SK-N-DZ (cell line): ENCODE results near the gene MYH15.
A peak's percentile ranks its signal among the peaks of the same experiment; 100 is the strongest.
"Not testable (repeated sequence)": the region's sequence is repeated elsewhere in the genome, so short reads cannot be mapped to it uniquely, and the experiment has no call there.

Experiments
- DNase-seq: peaks from one replicate; pipeline ENCODE4 v3.0.0-alpha.2; 2015; ENCODE audit warnings: low spot score

MYH15 gene

GRCh38 chr3:108388136-108389132 lies 122.0 kb downstream of the MYH15 start:
- DNase-seq, result no peak

GRCh38 chr3:108387063-108387462 lies 123.3 kb downstream of the MYH15 start:
- no peak for DNase-seq

GRCh38 chr3:108383306-108383705 lies 127.1 kb downstream of the MYH15 start:
- DNase-seq, result no peak

- DNase-seq, result peak; percentile 78
Observed at GRCh38 chr3:108381529-108382140, 128.8 kb downstream of the MYH15 start.

GRCh38 chr3:108380128-108380795 lies 130.1 kb downstream of the MYH15 start:
- no peak for DNase-seq

- DNase-seq, result not testable (repeated sequence)
Observed at GRCh38 chr3:108378952-108379342, 131.4 kb downstream of the MYH15 start.

GRCh38 chr3:108378153-108378951 lies 132.0 kb downstream of the MYH15 start:
- DNase-seq, result no peak

- DNase-seq, result no peak
Observed at GRCh38 chr3:108377384-108377783, 133.0 kb downstream of the MYH15 start.

- DNase-seq, result no peak
Observed at GRCh38 chr3:108376026-108376425, 134.4 kb downstream of the MYH15 start.

GRCh38 chr3:108359011-108359410 lies 151.4 kb downstream of the MYH15 start:
- DNase-seq, result no peak

- no peak for DNase-seq
Observed at GRCh38 chr3:108357042-108357441, 153.4 kb downstream of the MYH15 start.

- DNase-seq, result no peak
Observed at GRCh38 chr3:108354562-108354961, 155.8 kb downstream of the MYH15 start.

GRCh38 chr3:108352176-108352575 lies 158.2 kb downstream of the MYH15 start:
- DNase-seq, result peak; percentile 11

- DNase-seq, result no peak
Observed at GRCh38 chr3:108346301-108347227, 163.8 kb downstream of the MYH15 start.

GRCh38 chr3:108345492-108346205 lies 164.7 kb downstream of the MYH15 start:
- DNase-seq, result peak; percentile 12

- DNase-seq, result no peak
Observed at GRCh38 chr3:108343491-108343890, 166.9 kb downstream of the MYH15 start.

GRCh38 chr3:108342837-108343486 lies 167.4 kb downstream of the MYH15 start:
- no peak for DNase-seq

- DNase-seq, result peak; percentile 92
Observed at GRCh38 chr3:108341911-108342310, 168.5 kb downstream of the MYH15 start.

- DNase-seq, result no peak
Observed at GRCh38 chr3:108338901-108339545, 171.4 kb downstream of the MYH15 start.
